Activated CD8-positive, alpha-beta memory T cell treated with anti-CD3 and anti-CD28 coated beads for 24 hours (primary cell): ENCODE data around the gene EPSTI1.
"Not testable (repeated sequence)": the region's sequence is repeated elsewhere in the genome, so short reads cannot be mapped to it uniquely, and the experiment has no call there.

Experiments used
- DNase-seq: peaks from one replicate; pipeline ENCODE4 v3.0.0-alpha.2; 2020

Gene EPSTI1

GRCh38 chr13:42883771-42884467, 108.1 kb downstream of the EPSTI1 start:
- DNase-seq, result no peak

GRCh38 chr13:42883142-42883541, 108.9 kb downstream of the EPSTI1 start:
- no peak for DNase-seq

- no peak for DNase-seq
Measured at GRCh38 chr13:42880056-42880605, 111.9 kb downstream of the EPSTI1 start.

DNA sequence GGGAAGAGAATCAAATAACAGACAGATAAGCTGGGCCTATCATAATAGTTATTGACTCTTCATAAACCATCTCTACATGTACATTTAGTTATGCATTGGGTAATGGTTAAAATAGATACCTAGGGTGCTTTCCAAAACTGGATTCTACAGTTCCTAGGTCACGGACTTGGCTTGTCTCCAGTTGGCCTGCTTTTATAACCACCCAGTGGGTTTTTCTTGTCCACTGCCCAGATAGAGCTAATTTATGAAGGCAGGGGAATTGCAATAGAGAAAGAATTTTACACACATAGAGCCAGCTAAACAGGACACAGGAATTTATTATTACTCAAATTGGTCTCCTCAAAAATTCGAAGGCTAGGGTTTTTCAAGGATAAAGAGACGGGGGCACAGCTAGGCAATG, 113.3 kb downstream of the EPSTI1 start:
- no peak for DNase-seq

- no peak for DNase-seq
Measured at GRCh38 chr13:42876887-42877545, 115.0 kb downstream of the EPSTI1 start.

- no peak for DNase-seq
Measured at GRCh38 chr13:42876270-42876714, 115.7 kb downstream of the EPSTI1 start.

GRCh38 chr13:42875475-42876269, 116.4 kb downstream of the EPSTI1 start:
- no peak for DNase-seq

DNA sequence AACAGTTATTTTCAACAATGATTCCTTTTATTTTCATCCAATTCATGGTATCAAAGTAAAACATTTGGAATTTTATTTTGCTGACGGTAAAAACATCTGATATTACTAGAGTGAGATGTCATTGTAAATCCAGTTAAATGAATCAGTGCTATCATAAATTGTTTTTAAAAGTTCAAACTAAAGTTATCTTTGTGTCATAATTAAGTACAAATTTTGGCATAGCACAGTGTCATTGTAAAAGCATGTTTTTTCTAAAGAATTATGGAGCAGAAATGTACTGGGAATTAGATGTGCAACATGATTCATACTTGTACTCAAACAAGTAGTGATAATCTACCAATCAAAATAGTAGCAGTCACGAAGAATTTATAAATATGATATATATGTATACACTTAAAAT, 117.8 kb downstream of the EPSTI1 start:
- DNase-seq, result no peak

DNA sequence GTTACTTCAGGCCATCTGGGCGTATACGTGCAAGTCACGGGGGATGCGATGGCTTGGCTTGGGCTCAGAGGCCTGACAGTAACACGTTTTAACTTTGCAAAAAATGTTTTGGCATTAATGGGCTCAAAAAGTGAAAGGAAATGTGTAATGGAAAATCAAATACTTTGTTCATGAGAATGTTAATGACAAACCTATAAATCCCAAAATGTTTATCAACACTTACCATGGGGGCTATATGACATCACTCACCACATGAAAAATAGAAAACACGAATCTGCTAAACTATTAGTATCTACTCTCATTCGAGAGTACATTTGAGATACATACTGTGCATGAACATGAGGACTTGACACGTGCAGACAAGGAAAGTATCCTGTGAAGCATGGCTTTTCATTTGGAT, 119.0 kb downstream of the EPSTI1 start:
- DNase-seq, result no peak

DNA sequence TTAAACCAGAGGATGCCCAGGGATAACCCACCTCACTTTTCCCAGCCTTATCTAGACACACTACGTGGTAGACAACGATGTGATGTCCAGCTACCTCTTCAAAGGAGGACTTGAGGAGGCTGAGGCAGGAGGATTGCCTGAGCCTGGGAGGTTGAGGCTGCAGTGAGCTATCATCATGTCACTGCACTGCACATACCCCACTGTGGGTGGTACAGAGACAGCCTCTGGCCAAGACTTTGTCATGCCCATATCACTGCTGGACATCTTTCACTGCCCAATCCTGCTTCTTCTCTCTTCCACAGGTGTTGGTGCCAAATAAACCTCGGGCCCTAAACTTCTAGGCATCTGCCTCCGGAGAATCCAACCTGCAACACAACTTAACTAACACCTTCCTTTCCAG, 124.8 kb downstream of the EPSTI1 start:
- DNase-seq, result no peak

- DNase-seq, result no peak
Measured at GRCh38 chr13:42865768-42866102, 126.3 kb downstream of the EPSTI1 start.

- no peak for DNase-seq
Measured at GRCh38 chr13:42864952-42865767, 126.9 kb downstream of the EPSTI1 start.

- not testable (repeated sequence) for DNase-seq
Measured at GRCh38 chr13:42862370-42862769, 129.7 kb downstream of the EPSTI1 start.

DNA sequence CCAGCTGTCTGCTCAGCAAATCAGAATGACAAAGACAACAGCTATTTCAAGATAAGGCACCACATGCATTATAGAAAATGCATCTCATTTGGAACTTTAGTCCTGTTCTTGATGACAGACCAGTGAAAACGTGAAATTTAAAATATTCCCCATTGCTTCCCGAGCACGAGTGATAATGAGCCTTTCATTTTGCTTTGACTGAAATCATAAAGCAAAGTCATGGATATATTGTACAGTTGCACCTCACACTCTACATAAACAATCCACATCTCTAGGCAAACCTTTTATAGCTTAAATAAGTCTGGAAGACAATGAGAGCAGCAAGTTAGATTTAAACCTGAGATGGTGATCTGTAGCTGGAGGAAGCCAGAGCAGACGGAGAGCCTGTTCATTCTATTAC, 131.6 kb downstream of the EPSTI1 start:
- no peak for DNase-seq

GRCh38 chr13:42859760-42860159, 132.3 kb downstream of the EPSTI1 start:
- DNase-seq, result no peak

DNA sequence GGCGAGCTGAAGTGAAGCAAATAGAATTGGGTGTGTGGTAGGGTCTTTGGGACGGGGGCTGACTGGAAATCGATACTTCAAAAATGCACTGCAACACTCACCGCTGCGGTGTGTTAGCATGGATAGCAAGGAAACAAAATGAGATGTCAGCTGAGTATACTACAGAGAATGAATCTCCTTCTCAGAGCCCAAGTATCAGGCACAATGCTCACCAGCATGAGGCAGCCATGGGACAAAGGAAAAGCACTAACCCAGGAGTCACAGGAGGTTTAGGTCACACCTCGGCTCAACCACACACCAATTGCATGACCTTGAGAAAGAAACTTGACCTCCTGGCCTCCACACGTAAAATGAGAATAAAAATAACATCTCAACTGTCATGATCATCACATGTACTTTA, 136.6 kb downstream of the EPSTI1 start:
- DNase-seq, result no peak

GRCh38 chr13:42852136-42852535, 139.9 kb downstream of the EPSTI1 start:
- DNase-seq, result no peak

- DNase-seq, result no peak
Measured at GRCh38 chr13:42849200-42849599, 142.8 kb downstream of the EPSTI1 start.

- no peak for DNase-seq
Measured at GRCh38 chr13:42847891-42848663, 144.0 kb downstream of the EPSTI1 start.

GRCh38 chr13:42836930-42837690, 154.9 kb downstream of the EPSTI1 start:
- no peak for DNase-seq
